Sigmoid colon (tissue), 4 donors: ENCODE measurements around the gene GBX1.

Experiments used
- EP300 ChIP-seq, 4 donors: sonication (generic); formaldehyde crosslinking; IDR thresholded peaks; one replicate each; pipeline ENCODE4 v1.6.1; 2017; ENCODE audit warnings: antibody characterized with exemption in 4 of 4
- POLR2A ChIP-seq, 2 donors: fragments of 450-650 bp; IDR thresholded peaks; one replicate each; pipeline ENCODE4 v1.6.1; 2016; ENCODE audit warnings: antibody characterized with exemption in 2 of 2, mild to moderate bottlenecking in 2 of 2, moderate library complexity in 2 of 2
- TF ChIP-seq, protein P1 (sequence below), 4 experiments: fragments of 450-650 bp in 3 of 4; fragments of 200-600 bp in 1 of 4; IDR thresholded peaks; one replicate each; pipeline ENCODE4 v1.5.1; 2016 to 2019; ENCODE audit warnings: antibody characterized with exemption in 4 of 4, mild to moderate bottlenecking in 3 of 4, moderate library complexity in 2 of 4

DNA sequence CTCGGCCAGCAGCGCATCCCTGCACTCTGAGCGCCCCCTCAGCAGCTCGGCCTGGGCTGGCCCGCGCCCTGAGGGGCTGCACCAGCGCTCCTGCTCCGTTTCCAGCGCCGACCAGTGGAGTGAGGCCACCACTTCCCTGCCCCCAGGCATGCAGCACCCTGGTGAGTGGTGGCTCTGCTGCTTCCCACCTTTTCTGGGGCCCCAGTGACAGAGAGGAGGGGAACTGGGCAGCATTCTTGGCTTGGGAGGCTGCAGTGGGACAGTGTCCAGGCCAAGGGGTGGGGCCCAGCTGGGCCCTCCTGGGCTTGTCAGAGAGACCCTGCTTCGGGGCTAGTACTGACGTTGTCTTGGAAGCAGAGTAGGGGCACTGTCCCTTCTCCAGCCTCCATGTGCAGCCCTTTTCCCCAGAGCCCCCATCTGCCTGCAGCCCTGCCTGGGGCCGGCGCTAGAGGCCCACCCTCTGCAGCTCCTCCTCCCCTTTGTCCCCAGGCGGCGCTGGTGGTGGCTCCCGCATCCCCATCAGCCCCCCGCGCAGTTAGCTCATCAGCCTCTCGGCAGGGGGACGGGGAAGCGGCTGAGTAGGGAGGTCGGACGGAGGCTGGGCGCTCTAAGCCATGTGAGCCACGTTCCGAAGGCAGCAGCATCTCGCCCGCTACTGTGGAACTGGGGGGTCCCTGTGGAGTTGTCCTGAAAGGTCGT is 29.2 kb downstream of the GBX1 start:
- TF ChIP-seq, protein P1, sequence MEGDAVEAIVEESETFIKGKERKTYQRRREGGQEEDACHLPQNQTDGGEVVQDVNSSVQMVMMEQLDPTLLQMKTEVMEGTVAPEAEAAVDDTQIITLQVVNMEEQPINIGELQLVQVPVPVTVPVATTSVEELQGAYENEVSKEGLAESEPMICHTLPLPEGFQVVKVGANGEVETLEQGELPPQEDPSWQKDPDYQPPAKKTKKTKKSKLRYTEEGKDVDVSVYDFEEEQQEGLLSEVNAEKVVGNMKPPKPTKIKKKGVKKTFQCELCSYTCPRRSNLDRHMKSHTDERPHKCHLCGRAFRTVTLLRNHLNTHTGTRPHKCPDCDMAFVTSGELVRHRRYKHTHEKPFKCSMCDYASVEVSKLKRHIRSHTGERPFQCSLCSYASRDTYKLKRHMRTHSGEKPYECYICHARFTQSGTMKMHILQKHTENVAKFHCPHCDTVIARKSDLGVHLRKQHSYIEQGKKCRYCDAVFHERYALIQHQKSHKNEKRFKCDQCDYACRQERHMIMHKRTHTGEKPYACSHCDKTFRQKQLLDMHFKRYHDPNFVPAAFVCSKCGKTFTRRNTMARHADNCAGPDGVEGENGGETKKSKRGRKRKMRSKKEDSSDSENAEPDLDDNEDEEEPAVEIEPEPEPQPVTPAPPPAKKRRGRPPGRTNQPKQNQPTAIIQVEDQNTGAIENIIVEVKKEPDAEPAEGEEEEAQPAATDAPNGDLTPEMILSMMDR (IDR thresholded peaks at IDR 0.05), result no peak
- TF ChIP-seq POLR2A (IDR thresholded peaks at IDR 0.05) (no peak), EP300 (IDR thresholded peaks at IDR 0.05) (no peak)
